Mesangial cell (primary cell): ENCODE results near the gene SVOPL. TPM values are rescaled to one million over a fixed set of nuclear protein-coding genes. Genes with fewer than 3 reads are reported as not detected.

Experiments
- total RNA-seq: library from RNA; depleted of rRNA; stranded (reverse); fragments of >200 nt; gene quantifications from 2 replicates; pipeline ENCODE4 v1.2.3, GENCODE V29; 2015

SVOPL gene
- 0.13 TPM in 1 of 2 replicates, not detected in the other for total RNA-seq

GRCh38 chr7:138700857-138701536, at the start of gene SVOPL:
TSS of gene SVOPL (minus strand) at chr7:138701362. CDS start at chr7:138679045, 22,317 bp downstream.

Other genes starting within 250 kb of the SVOPL start
- gene TRIM24, start 241.1 kb downstream of the SVOPL start, total RNA-seq: 18.3 and 18.9 TPM in 2 replicates
- gene TMEM213, start 96.6 kb upstream of the SVOPL start, total RNA-seq: not detected in 2 replicates
- 0.13 and 0.33 TPM in 2 replicates for gene ATP6V0A4, start 96.8 kb upstream of the SVOPL start, total RNA-seq